H9 (cell line): ENCODE measurements around the gene ANK2. TPM values are rescaled to one million over a fixed set of nuclear protein-coding genes. Genes with fewer than 3 reads are reported as not detected.

ENCODE experiments used
- DNase-seq: peaks from one replicate; pipeline ENCODE4 v3.0.0-alpha.2; 2017
- H2AFZ ChIP-seq: one replicate; pipeline ENCODE4 v1.6.1; 2013; ENCODE audit warnings: mild to moderate bottlenecking, low read length, control low read depth, moderate library complexity
- H2AK5ac ChIP-seq: 2 replicates; pipeline ENCODE4 v1.6.1; 2013; ENCODE audit warnings: low read length, control low read depth, mixed read lengths; ENCODE audit not compliant: insufficient read length
- H2BK120ac ChIP-seq: one replicate; pipeline ENCODE4 v1.6.1; 2013; ENCODE audit warnings: low read depth, mild to moderate bottlenecking, low read length, control low read depth, inconsistent platforms; ENCODE audit not compliant: poor library complexity, severe bottlenecking
- H2BK12ac ChIP-seq: 2 replicates; pipeline ENCODE4 v1.6.1; 2013; ENCODE audit warnings: low read length, control low read depth, mixed read lengths, low read depth; ENCODE audit not compliant: insufficient read length
- H2BK15ac ChIP-seq: 2 replicates; pipeline ENCODE4 v1.6.1; 2013; ENCODE audit warnings: low read depth, low read length, control low read depth
- H2BK20ac ChIP-seq: one replicate; pipeline ENCODE4 v1.6.1; 2013; ENCODE audit warnings: low read depth, mild to moderate bottlenecking, low read length, control low read depth, inconsistent platforms; ENCODE audit not compliant: poor library complexity, severe bottlenecking
- H2BK5ac ChIP-seq: 2 replicates; pipeline ENCODE4 v1.6.1; 2013; ENCODE audit warnings: low read length, control low read depth, mixed read lengths; ENCODE audit not compliant: insufficient read length
- H3K14ac ChIP-seq: 2 replicates; pipeline ENCODE4 v1.6.1; 2013; ENCODE audit warnings: low read length, control low read depth; ENCODE audit not compliant: insufficient read depth
- H3K18ac ChIP-seq: 2 replicates; pipeline ENCODE4 v1.6.1; 2013; ENCODE audit warnings: low read depth, mild to moderate bottlenecking, mixed read lengths, low read length, control low read depth; ENCODE audit not compliant: insufficient read length
- H3K23ac ChIP-seq: 2 replicates; pipeline ENCODE4 v1.6.1; 2013; ENCODE audit warnings: low read length, control low read depth, mixed read lengths, low read depth; ENCODE audit not compliant: insufficient read length
- H3K23me2 ChIP-seq: 2 replicates; pipeline ENCODE4 v1.6.1; 2013; ENCODE audit warnings: low read depth, mild to moderate bottlenecking, mixed read lengths, low read length, control low read depth; ENCODE audit not compliant: insufficient read length, poor library complexity, severe bottlenecking
- H3K27ac ChIP-seq: 2 replicates; pipeline ENCODE4 v1.5.1; 2013; ENCODE audit warnings: low read length, control low read depth, mixed read lengths, low read depth; ENCODE audit not compliant: insufficient read length
- H3K27me3 ChIP-seq: 2 replicates; pipeline ENCODE4 v1.6.1; 2013; ENCODE audit warnings: low read length, control low read depth, inconsistent platforms; ENCODE audit not compliant: insufficient read depth
- H3K4ac ChIP-seq: 2 replicates; pipeline ENCODE4 v1.6.1; 2013; ENCODE audit warnings: low read depth, mild to moderate bottlenecking, control low read depth, inconsistent platforms, low read length, moderate library complexity
- H3K4me1 ChIP-seq: 2 replicates; pipeline ENCODE4 v1.6.1; 2013; ENCODE audit warnings: low read length, control low read depth, inconsistent platforms; ENCODE audit not compliant: insufficient read depth
- H3K4me2 ChIP-seq: 2 replicates; pipeline ENCODE4 v1.6.1; 2013; ENCODE audit warnings: low read length, control low read depth, mixed read lengths; ENCODE audit not compliant: insufficient read length, insufficient read depth
- H3K56ac ChIP-seq: 2 replicates; pipeline ENCODE4 v1.6.1; 2013; ENCODE audit warnings: low read depth, mild to moderate bottlenecking, mixed read lengths, low read length, control low read depth; ENCODE audit not compliant: insufficient read length
- H3K79me1 ChIP-seq: 2 replicates; pipeline ENCODE4 v1.6.1; 2013; ENCODE audit warnings: low read depth, mild to moderate bottlenecking, moderate library complexity, low read length, control low read depth, inconsistent platforms; ENCODE audit not compliant: insufficient read depth, poor library complexity, severe bottlenecking
- H3K79me2 ChIP-seq: 2 replicates; pipeline ENCODE4 v1.6.1; 2013; ENCODE audit warnings: low read length, control low read depth, inconsistent platforms; ENCODE audit not compliant: insufficient read depth
- H3K9ac ChIP-seq: 2 replicates; pipeline ENCODE4 v1.6.1; 2013; ENCODE audit warnings: low read length, control low read depth, mixed read lengths; ENCODE audit not compliant: insufficient read length; ENCODE audit errors: extremely low read depth
- H3K9me3 ChIP-seq: one replicate; pipeline ENCODE4 v1.6.1; 2013; ENCODE audit warnings: low read depth, low read length, inconsistent platforms; ENCODE audit not compliant: control insufficient read depth
- H3T11ph ChIP-seq: one replicate; pipeline ENCODE4 v1.6.1; 2013; ENCODE audit warnings: mild to moderate bottlenecking, low read length, control low read depth, inconsistent platforms
- H4K20me1 ChIP-seq: one replicate; pipeline ENCODE4 v1.6.1; 2013; ENCODE audit not compliant: control insufficient read depth, insufficient read length, insufficient read depth
- H4K5ac ChIP-seq: 2 replicates; pipeline ENCODE4 v1.6.1; 2013; ENCODE audit warnings: low read depth, mild to moderate bottlenecking, mixed read lengths, low read length, control low read depth; ENCODE audit not compliant: insufficient read length
- H4K8ac ChIP-seq: replicated peaks from 2 replicates; pipeline ENCODE4 v1.6.1; 2013; ENCODE audit warnings: low read length, control low read depth, mixed read lengths, low read depth; ENCODE audit not compliant: insufficient read length
- H4K91ac ChIP-seq: 2 replicates; pipeline ENCODE4 v1.6.1; 2013; ENCODE audit warnings: low read depth, mild to moderate bottlenecking, moderate library complexity, mixed read lengths, low read length, control low read depth; ENCODE audit not compliant: insufficient read length
- H3K27ac Mint-ChIP-seq, 3 experiments: 2 replicates in 2 of 3; 3 replicates in 1 of 3; pipeline ENCODE4 v1.8.0; 2020 to 2021; ENCODE audit warnings: mixed read lengths in 3 of 3, mild to moderate bottlenecking in 1 of 3, moderate library complexity in 1 of 3
- H3K27me3 Mint-ChIP-seq: 2 replicates; pipeline ENCODE4 v1.8.0; 2021; ENCODE audit warnings: low read depth, mild to moderate bottlenecking, moderate library complexity, mixed read lengths
- H3K36me3 Mint-ChIP-seq, 3 experiments: 2 replicates in 2 of 3; 3 replicates in 1 of 3; pipeline ENCODE4 v1.8.0; 2020 to 2021; ENCODE audit warnings: low read depth in 3 of 3, mixed read lengths in 3 of 3; ENCODE audit not compliant: insufficient read depth in 1 of 3
- H3K4me1 Mint-ChIP-seq, 2 experiments: 2 replicates each; pipeline ENCODE4 v1.8.0; 2020; ENCODE audit warnings: mixed read lengths in 2 of 2
- H3K4me3 Mint-ChIP-seq, 2 experiments: 2 replicates in 1 of 2; 3 replicates in 1 of 2; pipeline ENCODE4 v1.8.0; 2020 to 2021; ENCODE audit warnings: mild to moderate bottlenecking in 2 of 2, mixed read lengths in 2 of 2, moderate library complexity in 1 of 2
- H3K9me3 Mint-ChIP-seq, 2 experiments: 2 replicates in 1 of 2; 3 replicates in 1 of 2; pipeline ENCODE4 v1.8.0; 2020; ENCODE audit warnings: mild to moderate bottlenecking in 2 of 2, mixed read lengths in 2 of 2, moderate library complexity in 1 of 2
- WGBS: extraction: QIAGEN DNeasy Blood & Tissue Kit; methylation state at CpG from one replicate; pipeline ENCODE4 v1.1.7; 2013; ENCODE audit warnings: missing lambda C conversion rate, low lambda C conversion rate, mixed read lengths; ENCODE audit not compliant: insufficient read length; ENCODE audit errors: extremely low coverage; 5-methylcytosine and 5-hydroxymethylcytosine counted together
- total RNA-seq: library from RNA; stranded (reverse); gene quantifications from 2 replicates; pipeline ENCODE4 v1.2.1, GENCODE V29; 2021
- TF ChIP-seq, protein P1 (sequence below): fragments of 200-600 bp; sonication (generic); conservative IDR thresholded peaks from 3 replicates; pipeline ENCODE4 v1.8.0; 2021; ENCODE audit warnings: antibody characterized with exemption, mild to moderate bottlenecking

The ANK2 gene
- total RNA-seq, 1 experiment from 2014 or later, result 36.8 TPM

DNA sequence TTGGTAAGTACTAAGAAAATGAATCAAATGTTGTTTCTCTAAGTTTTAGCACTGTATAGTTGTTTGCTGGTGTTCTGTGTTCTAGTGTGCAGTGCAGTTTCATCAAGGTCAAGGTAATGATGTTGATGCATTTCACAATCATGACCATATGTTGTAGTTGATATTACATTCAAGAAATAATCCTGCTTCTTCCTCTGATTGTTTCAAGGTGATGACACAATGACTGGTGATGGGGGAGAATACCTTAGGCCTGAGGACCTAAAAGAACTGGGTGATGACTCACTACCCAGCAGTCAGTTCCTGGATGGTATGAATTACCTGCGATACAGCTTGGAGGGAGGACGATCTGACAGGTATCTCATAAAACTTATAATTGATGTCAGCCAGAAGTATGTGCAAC is 261.6 kb downstream of the ANK2 start:
- Histone ChIP-seq H3K27ac (no peak overlapping the region), H3K4ac (no peak overlapping the region), H2BK20ac (no peak overlapping the region), H4K20me1 (no peaks in the 10 kb centered on the region), H3K56ac (no peak overlapping the region), H4K5ac (no peak overlapping the region), H3T11ph (no peak overlapping the region), H2BK12ac (no peak overlapping the region), H2AK5ac (no peak overlapping the region), H2BK5ac (no peak overlapping the region), H4K8ac (no peak overlapping the region), H3K23ac (no peak overlapping the region), H3K4me1 (no peaks in the 10 kb centered on the region), H3K14ac (no peak overlapping the region), H3K23me2 (no peaks in the 10 kb centered on the region), H3K79me2 (no peaks in the 10 kb centered on the region), H2BK15ac (no peak overlapping the region), H3K9me3 (no peaks in the 10 kb centered on the region), H3K18ac (no peak overlapping the region), H2AFZ (no peak overlapping the region), H3K27me3 (no peaks in the 10 kb centered on the region), H4K91ac (no peak overlapping the region), H2BK120ac (no peak overlapping the region), H3K9ac (no peak overlapping the region), H3K79me1 (no peaks in the 10 kb centered on the region), H3K4me2 (no peak overlapping the region)
- Mint-ChIP-seq H3K36me3 (peaks cover 0 to 17% (median 11%) of the 10 kb centered on the region in 3 experiments; a peak in 5 of 7 replicates), H3K27me3 (no peaks in the 10 kb centered on the region), H3K27ac (peak overlapping the region in 1 of 3 experiments; percentile 49; a peak in 1 of 7 replicates), H3K4me3 (no peak overlapping the region), H3K4me1 (peaks cover 5 to 9% of the 10 kb centered on the region in 2 experiments), H3K9me3 (no peaks in the 10 kb centered on the region)
- no peak for DNase-seq
- TF ChIP-seq, protein P1, sequence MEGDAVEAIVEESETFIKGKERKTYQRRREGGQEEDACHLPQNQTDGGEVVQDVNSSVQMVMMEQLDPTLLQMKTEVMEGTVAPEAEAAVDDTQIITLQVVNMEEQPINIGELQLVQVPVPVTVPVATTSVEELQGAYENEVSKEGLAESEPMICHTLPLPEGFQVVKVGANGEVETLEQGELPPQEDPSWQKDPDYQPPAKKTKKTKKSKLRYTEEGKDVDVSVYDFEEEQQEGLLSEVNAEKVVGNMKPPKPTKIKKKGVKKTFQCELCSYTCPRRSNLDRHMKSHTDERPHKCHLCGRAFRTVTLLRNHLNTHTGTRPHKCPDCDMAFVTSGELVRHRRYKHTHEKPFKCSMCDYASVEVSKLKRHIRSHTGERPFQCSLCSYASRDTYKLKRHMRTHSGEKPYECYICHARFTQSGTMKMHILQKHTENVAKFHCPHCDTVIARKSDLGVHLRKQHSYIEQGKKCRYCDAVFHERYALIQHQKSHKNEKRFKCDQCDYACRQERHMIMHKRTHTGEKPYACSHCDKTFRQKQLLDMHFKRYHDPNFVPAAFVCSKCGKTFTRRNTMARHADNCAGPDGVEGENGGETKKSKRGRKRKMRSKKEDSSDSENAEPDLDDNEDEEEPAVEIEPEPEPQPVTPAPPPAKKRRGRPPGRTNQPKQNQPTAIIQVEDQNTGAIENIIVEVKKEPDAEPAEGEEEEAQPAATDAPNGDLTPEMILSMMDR, result no peak
- no CpG with 5 or more reads among the region's 2 CpGs for WGBS
